AG09319 (cell line): ENCODE measurements around the gene TMTC3.
A peak's percentile ranks its signal among the peaks of the same experiment; 100 is the strongest.

Experiments
- DNase-seq: peaks from one replicate; pipeline ENCODE4 v3.0.0-alpha.2; 2010; ENCODE audit warnings: low read depth; ENCODE audit errors: extremely low read depth
- TF ChIP-seq, protein P1 (sequence below): IDR thresholded peaks from 2 replicates; pipeline ENCODE4 v1.5.1; 2011; ENCODE audit warnings: low read depth, mild to moderate bottlenecking, inconsistent platforms, low read length, moderate library complexity

TMTC3 gene

DNA sequence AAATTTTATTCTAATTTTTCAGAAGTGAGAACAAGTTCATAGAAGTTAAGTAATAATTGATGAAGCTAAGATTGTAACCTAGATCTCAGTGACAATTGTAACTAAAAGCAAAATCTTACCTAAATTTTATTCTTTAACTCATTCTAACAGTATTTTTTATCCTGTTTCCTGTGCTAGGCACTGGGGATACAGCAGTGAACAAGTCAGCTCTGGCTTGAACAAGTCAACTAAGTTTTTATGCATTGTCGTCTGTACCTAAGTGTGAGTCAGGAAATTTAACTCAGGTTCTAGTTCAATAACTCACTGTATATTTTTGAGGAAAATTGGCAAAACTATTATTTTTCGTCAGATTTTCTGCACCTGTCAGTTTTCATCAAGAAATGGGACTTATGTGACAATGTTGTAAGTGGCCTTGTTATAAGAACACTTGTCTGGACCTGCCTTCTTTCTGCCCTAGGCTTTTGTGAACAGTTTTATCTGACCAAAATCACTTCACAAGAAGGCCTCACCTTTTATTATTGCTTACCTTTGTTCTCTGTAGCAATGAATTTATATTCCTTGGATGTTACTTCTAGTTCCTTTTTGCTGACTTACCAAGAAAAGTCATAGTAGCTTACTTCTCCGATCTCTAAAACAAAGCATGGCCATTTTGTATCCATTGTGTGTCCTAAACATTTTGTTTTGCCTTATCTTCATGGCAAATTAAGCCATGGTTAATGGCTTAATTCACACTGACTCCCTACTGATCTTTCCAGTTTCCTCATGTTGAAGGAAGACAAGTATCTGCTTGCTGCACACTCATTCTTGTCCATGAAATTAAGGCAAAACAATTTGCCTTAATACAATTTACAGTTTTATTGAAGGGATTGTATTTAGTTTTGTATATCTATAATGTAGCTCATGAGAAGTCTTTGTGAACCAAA lies 2.7 kb downstream of the TMTC3 start:
- no peak for DNase-seq
- TF ChIP-seq, protein P1, sequence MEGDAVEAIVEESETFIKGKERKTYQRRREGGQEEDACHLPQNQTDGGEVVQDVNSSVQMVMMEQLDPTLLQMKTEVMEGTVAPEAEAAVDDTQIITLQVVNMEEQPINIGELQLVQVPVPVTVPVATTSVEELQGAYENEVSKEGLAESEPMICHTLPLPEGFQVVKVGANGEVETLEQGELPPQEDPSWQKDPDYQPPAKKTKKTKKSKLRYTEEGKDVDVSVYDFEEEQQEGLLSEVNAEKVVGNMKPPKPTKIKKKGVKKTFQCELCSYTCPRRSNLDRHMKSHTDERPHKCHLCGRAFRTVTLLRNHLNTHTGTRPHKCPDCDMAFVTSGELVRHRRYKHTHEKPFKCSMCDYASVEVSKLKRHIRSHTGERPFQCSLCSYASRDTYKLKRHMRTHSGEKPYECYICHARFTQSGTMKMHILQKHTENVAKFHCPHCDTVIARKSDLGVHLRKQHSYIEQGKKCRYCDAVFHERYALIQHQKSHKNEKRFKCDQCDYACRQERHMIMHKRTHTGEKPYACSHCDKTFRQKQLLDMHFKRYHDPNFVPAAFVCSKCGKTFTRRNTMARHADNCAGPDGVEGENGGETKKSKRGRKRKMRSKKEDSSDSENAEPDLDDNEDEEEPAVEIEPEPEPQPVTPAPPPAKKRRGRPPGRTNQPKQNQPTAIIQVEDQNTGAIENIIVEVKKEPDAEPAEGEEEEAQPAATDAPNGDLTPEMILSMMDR = no peak

DNA sequence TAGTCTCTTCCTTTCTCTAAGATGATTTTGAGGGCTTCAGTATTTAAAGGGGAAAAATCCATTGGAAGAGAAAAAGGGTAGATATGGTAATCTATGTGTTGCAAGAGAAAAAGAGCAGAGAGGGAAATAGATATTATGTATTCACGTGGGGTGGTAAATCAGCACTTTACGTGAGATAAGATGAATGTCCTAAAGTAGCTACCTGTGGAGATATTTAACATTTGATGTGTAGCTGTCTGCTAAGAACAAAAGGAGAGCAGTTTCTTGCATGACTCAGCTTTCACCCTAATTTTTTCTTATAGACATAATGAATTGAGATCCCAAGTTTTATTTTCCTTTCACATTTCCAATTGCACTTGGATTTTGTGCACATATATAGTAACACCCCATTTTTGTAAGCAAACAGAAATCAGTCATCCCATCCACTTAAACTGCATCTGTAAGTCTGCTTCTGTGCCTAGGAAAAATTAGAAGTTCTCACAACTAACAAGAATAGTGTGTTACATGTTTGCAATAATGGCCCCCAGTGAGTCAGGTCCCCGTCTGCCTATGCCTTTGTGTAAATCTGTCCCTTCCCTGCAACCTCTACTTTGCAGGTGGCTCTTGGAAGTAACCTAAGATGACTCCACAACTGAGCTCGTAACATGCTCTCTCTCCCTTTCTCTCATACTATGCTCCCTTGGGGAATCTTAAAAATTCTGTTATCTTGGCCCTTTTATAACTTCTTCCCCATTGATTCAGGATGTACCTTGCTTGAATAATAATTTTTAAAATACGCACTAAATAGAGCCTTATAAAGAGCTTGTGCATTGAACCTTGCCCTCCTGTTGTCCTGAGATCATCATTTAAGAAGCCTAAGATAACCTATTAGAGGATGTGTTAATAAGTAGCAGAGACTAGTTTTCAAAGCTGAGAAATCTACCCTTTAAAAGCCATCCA lies 3.7 kb downstream of the TMTC3 start:
- TF ChIP-seq, protein P1 = no peak
- no peak for DNase-seq

DNA sequence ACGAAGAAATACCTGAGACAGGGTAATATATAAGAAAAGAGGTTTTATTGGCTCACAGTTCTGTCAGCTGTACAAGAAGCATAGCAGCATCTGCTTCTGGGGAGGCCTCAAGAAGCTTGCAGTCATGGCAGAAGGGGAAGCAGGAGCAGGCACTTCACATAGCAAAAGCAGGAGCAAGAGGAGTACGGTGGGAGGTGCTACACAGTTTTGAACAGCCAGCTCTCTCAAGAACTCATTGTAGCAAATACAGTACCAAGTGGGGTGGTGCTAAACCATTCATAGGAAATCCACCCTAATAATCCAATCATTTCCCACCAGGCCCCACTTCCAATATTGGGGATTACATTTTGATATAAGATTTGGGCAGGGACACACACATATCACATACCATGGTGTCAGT lies 8.0 kb downstream of the TMTC3 start:
- DNase-seq = no peak
- TF ChIP-seq, protein P1 = no peak

DNA sequence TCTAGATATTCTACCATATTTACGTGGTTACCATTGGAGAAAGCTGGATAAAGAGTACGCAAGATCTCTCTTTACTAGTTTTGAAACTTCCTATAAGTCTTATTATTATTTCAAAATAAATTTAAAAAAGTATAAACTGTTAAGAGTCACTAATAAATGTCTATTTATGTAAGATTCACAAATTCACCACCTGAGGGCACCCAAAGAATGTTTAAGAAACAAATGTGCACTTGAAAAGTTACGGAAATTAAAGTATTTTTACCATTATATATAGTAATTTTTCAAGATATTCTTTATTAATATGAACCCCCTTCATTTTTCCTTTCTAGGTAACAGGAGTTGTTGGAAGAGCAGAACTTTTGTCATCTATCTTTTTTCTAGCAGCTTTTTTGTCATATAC lies 11.9 kb downstream of the TMTC3 start:
- DNase-seq = peak; percentile 28
- TF ChIP-seq, protein P1 = peak; percentile 31

DNA sequence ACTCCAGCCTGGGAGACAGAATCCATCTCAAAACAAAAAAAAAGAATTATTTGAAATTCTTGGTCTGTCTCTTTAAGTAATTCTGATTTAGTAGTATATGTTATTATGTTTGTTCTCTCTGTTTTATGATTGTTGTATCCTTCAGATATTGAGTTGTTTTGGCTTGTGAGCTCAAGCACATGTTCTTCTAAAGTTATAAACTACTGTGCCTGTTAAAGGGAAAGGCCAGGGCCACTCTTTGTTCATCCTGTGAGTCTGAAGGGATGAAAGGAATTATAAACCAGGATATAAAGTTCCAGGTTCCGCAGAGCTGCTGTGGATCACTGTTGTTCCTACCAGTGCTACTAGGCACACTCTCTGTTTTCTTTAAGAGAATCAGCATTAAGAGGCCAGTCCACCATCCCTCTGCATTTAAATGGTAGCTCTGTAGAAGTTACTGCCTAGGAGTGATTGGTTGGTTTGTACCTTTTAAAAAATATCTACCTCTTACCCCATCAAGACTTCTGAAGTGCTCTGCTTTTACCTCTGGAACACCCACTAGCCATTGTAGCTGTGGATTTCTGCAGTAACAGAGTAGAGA lies 14.1 kb downstream of the TMTC3 start:
- TF ChIP-seq, protein P1 = no peak
- no peak for DNase-seq

DNA sequence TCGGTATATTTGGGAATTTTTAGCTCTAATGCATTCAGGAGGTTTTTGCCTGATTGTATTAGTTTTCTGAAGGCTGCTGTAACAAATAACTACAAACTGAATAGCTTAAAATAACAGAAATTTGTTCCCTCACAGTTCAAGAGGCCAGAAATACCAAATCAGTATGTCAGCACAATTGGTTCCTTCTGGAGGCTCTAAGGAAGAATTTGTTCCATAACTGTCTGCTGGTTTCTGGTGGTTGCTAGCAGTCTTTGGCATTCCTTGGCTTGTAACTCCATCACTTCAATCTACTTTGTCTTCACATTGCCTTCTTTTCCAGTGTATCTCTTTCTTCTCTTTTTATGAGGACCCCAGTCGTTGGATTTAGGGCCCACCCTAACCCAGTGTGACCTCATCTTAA lies 21.3 kb downstream of the TMTC3 start:
- TF ChIP-seq, protein P1 = no peak
- no peak for DNase-seq

DNA sequence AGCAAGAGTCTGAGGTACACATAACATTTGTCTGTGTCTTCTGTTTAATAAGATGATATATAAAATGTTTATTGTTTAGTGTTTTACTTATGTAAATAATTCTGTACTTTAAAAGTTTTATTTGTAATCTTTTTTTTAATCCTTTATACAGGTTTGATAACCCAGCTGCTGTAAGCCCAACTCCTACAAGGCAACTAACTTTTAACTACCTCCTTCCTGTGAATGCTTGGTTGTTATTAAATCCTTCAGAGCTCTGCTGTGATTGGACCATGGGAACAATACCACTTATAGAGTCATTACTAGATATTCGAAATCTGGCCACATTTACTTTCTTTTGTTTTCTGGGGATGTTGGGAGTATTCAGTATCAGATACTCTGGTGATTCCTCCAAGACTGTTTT lies 24.1 kb downstream of the TMTC3 start:
- TF ChIP-seq, protein P1 = no peak
- DNase-seq = no peak
